OCI-LY1 (cell line): Measurements from ENCODE around the gene HTRA3.

ENCODE experiments used
- H2AFZ ChIP-seq: fragments of 200-600 bp; sonication (generic), shearing (Covaris generic); 2 replicates; pipeline ENCODE4 v1.6.0; 2014; ENCODE audit warnings: antibody characterized with exemption, mild to moderate bottlenecking, low read length
- H3F3A ChIP-seq: fragments of 200-600 bp; sonication (generic), shearing (Covaris generic); 2 replicates; pipeline ENCODE4 v1.6.0; 2014; ENCODE audit warnings: mild to moderate bottlenecking, antibody characterized with exemption, low read length, moderate library complexity; ENCODE audit not compliant: insufficient read depth
- H3K27ac ChIP-seq: fragments of 200-600 bp; sonication (generic); 2 replicates; pipeline ENCODE4 v1.5.1; 2014; ENCODE audit warnings: low read length, mixed run types, mild to moderate bottlenecking, low read depth; ENCODE audit not compliant: poor library complexity, severe bottlenecking
- H3K27me3 ChIP-seq: fragments of 200-600 bp; sonication (generic); 2 replicates; pipeline ENCODE4 v1.6.0; 2014; ENCODE audit warnings: antibody characterized with exemption, mild to moderate bottlenecking, low read length, moderate library complexity; ENCODE audit not compliant: insufficient read depth
- H3K36me3 ChIP-seq: fragments of 200-600 bp; sonication (generic); 2 replicates; pipeline ENCODE4 v1.6.1; 2014; ENCODE audit warnings: mild to moderate bottlenecking, antibody characterized with exemption, low read length, moderate library complexity, mixed read lengths; ENCODE audit not compliant: insufficient read depth
- H3K4me1 ChIP-seq: fragments of 200-600 bp; sonication (generic); 2 replicates; pipeline ENCODE4 v1.5.1; 2014; ENCODE audit warnings: mild to moderate bottlenecking, low read length, moderate library complexity; ENCODE audit not compliant: insufficient read depth, severe bottlenecking
- H3K4me2 ChIP-seq: fragments of 200-600 bp; sonication (generic), shearing (Covaris generic); 2 replicates; pipeline ENCODE4 v1.6.1; 2014; ENCODE audit warnings: low read length
- H3K4me3 ChIP-seq: fragments of 200-600 bp; sonication (generic); 2 replicates; pipeline ENCODE4 v1.5.1; 2014; ENCODE audit warnings: low read length, low read depth, mild to moderate bottlenecking, mixed read lengths; ENCODE audit not compliant: poor library complexity, severe bottlenecking
- H3K79me2 ChIP-seq: fragments of 200-600 bp; shearing (Covaris generic); 2 replicates; pipeline ENCODE4 v1.6.1; 2016; ENCODE audit warnings: mixed run types, low read length, mixed read lengths; ENCODE audit not compliant: insufficient read depth
- H3K9ac ChIP-seq: fragments of 200-600 bp; sonication (generic), shearing (Covaris generic); 2 replicates; pipeline ENCODE4 v1.6.1; 2014; ENCODE audit warnings: mild to moderate bottlenecking, low read length, mixed read lengths
- H3K9me2 ChIP-seq: fragments of 200-600 bp; sonication (generic), shearing (Covaris generic); 2 replicates; pipeline ENCODE4 v1.6.1; 2014; ENCODE audit warnings: low read depth, mild to moderate bottlenecking, low read length, mixed read lengths
- H3K9me3 ChIP-seq: fragments of 200-600 bp; shearing (Covaris generic); 2 replicates; pipeline ENCODE4 v1.6.1; 2014; ENCODE audit warnings: low read length, mixed read lengths
- H4K20me1 ChIP-seq: fragments of 200-600 bp; sonication (generic), shearing (Covaris generic); 2 replicates; pipeline ENCODE4 v1.6.0; 2016; ENCODE audit warnings: mild to moderate bottlenecking, low read length; ENCODE audit not compliant: insufficient read depth
- EZH2 ChIP-seq: fragments of 200-600 bp; sonication (generic), shearing (Covaris generic); IDR thresholded peaks from 2 replicates; pipeline ENCODE4 v1.8.0; 2017; ENCODE audit warnings: borderline replicate concordance, mixed run types, mild to moderate bottlenecking, antibody characterized with exemption, low read length, moderate library complexity, mixed read lengths
- TF ChIP-seq, protein P1 (sequence below): fragments of 200-600 bp; sonication (generic), shearing (Covaris generic); IDR thresholded peaks from 2 replicates; pipeline ENCODE4 v1.5.1; 2017; ENCODE audit warnings: mild to moderate bottlenecking, antibody characterized with exemption, low read length, moderate library complexity, mixed read lengths

Gene HTRA3

DNA sequence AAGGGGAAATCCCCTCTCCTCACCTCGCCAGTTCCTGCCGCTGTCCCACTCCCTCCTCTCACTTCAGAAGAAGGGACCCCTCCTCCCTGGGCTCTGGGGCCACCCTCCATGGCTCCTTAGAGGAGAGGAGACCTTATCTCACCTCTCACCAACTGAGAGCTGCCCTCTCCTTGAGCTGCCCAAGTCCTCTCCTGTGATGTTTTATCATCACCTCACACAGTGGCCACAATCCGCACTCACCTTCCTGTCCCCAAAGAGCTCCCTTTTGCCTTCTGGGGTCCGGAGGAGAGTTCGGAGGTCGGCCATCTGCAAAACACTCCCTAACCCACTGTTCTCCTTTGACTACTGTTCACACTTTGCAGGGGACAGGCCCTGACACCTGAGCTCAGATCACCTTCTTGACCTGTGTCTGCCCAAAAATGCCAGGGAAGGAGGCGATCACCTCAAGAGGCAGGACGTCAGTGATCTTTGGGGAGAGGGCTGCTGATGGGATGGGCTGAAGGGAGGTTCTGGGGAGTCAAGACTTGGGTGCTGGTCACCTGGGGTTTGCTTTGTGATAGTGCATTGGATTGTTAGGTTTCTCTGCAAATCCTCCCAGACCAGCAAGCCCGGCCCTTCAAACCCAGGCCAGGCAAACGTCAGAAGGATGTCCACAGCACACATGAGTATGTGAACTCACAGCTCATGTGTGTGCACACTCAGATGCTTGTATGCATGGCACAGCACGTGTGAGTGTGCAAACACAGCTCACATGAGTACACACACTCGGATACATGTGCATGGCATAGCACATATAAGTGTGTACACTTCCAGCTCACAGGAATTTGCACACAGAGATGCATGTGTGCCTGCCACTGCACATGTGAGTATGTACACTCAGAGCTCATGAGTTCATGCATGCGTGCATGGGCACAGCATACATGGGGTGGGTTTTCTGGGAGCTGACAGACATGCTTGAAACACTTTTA lies 41.8 kb downstream of the HTRA3 start:
- Histone ChIP-seq H3K4me3 (no peak overlapping the region), H3K27ac (no peak overlapping the region), H3F3A (no peaks in the 10 kb centered on the region), H3K36me3 (no peaks in the 10 kb centered on the region; the same call in 1 of the 2 replicates), H3K9me2 (no peaks in the 10 kb centered on the region), H3K9me3 (no peaks in the 10 kb centered on the region), H3K4me2 (no peak overlapping the region), H3K9ac (no peak overlapping the region), H4K20me1 (no peaks in the 10 kb centered on the region), H3K4me1 (peaks cover 48% of the 10 kb centered on the region), H3K27me3 (no peaks in the 10 kb centered on the region), H3K79me2 (no peaks in the 10 kb centered on the region), H2AFZ (no peak overlapping the region)
- TF ChIP-seq, protein P1, sequence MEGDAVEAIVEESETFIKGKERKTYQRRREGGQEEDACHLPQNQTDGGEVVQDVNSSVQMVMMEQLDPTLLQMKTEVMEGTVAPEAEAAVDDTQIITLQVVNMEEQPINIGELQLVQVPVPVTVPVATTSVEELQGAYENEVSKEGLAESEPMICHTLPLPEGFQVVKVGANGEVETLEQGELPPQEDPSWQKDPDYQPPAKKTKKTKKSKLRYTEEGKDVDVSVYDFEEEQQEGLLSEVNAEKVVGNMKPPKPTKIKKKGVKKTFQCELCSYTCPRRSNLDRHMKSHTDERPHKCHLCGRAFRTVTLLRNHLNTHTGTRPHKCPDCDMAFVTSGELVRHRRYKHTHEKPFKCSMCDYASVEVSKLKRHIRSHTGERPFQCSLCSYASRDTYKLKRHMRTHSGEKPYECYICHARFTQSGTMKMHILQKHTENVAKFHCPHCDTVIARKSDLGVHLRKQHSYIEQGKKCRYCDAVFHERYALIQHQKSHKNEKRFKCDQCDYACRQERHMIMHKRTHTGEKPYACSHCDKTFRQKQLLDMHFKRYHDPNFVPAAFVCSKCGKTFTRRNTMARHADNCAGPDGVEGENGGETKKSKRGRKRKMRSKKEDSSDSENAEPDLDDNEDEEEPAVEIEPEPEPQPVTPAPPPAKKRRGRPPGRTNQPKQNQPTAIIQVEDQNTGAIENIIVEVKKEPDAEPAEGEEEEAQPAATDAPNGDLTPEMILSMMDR = no peak
- no peak for TF ChIP-seq EZH2

DNA sequence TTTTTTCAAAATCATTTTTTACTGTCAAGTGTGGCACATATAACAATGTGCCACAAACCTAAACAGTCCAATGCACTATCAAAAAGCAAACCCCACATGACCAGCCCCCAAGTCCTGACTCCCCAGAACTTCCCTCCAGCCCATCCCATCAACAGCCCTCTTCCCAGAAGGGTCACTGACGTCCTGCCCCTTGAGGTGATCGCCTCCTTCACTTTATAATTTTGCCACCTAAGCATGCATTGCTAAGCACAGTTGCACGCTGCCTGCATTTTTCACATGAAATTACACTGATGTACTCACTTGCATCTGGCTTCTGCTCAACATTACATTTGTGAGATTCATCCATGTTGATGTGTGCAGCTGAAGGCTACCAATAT lies 42.5 kb downstream of the HTRA3 start:
- no peak overlapping the region for H3K4me2 ChIP-seq
- no peaks in the 10 kb centered on the region; the same call in 1 of the 2 replicates for H3K36me3 ChIP-seq
- no peak overlapping the region for H3K27ac ChIP-seq
- H4K20me1 ChIP-seq = no peaks in the 10 kb centered on the region
- no peak for TF ChIP-seq EZH2
- TF ChIP-seq, protein P1 = no peak
- no peaks in the 10 kb centered on the region for H3K79me2 ChIP-seq
- H3F3A ChIP-seq = no peaks in the 10 kb centered on the region
- H3K9me2 ChIP-seq = no peaks in the 10 kb centered on the region
- H3K4me3 ChIP-seq = no peak overlapping the region
- H3K27me3 ChIP-seq = no peaks in the 10 kb centered on the region
- H2AFZ ChIP-seq = no peak overlapping the region
- H3K4me1 ChIP-seq = peaks cover 54% of the 10 kb centered on the region
- H3K9ac ChIP-seq = no peak overlapping the region
- H3K9me3 ChIP-seq = no peaks in the 10 kb centered on the region

DNA sequence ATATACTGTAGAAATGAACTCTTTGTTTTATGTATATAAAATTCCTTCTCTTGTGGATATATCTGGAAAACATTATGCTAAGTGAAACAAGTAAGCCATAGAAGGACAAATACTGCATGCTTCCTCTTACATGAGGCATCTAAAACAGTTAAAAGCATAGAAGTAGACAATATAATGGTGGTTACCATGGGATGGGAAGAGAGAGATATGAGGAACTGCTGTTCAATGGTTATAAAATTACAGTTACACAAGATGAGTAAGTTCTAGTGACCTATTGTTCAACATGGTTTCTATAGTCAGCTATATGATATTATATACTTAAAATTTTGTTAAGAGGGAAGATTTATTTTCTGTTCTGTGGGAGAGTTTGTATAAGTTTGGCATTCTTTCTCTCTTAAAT lies 43.4 kb downstream of the HTRA3 start:
- Histone ChIP-seq H4K20me1 (no peaks in the 10 kb centered on the region), H2AFZ (no peak overlapping the region), H3K4me3 (no peak overlapping the region), H3K27me3 (no peaks in the 10 kb centered on the region), H3K36me3 (no peaks in the 10 kb centered on the region; the same call in 1 of the 2 replicates), H3K79me2 (no peaks in the 10 kb centered on the region), H3K27ac (no peak overlapping the region), H3K4me2 (no peak overlapping the region), H3K9ac (no peak overlapping the region), H3F3A (no peaks in the 10 kb centered on the region), H3K9me2 (no peaks in the 10 kb centered on the region), H3K9me3 (no peaks in the 10 kb centered on the region), H3K4me1 (peaks cover 63% of the 10 kb centered on the region)
- TF ChIP-seq, protein P1 = no peak
- no peak for TF ChIP-seq EZH2
